ENCODE measurements around the gene IST1. TPM values are rescaled to one million over a fixed set of nuclear protein-coding genes. Genes with fewer than 3 reads are reported as not detected.

The IST1 gene
- total RNA-seq, 1 donor from 2014 or later: 184 TPM

DNA sequence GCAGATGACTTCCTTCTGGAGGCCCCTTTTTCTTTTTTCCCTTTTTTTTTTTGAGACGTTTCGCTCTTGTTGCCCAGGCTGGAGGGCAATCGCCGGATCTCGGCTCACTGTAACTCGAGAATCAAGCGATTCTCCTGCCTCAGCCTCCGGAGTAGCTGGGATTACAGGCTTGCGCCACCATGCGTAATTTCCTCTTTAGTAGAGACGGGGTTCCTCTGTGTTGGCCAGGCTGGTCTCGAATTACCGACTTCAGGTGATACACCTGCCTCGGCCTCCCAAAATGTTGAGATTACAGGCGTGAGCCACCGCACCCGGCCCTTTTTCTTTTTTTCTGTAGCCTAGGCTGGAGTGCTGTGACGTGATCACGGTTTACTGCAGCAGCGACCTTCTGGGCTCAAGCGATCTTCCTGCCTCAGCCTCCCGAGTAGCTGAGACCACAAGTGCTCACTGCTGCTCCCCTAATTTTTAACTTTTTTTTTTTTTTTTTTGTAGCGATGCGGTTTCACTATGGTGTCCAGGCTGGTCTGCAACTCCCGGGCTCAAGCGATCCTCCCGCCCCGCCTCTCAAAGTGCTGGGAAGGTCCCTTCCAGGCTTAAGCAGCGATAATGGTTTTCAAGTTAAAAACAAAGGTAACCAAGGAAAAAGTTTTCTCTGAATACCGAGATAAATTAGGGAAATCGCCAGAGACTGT is 956 bp upstream of the IST1 start:
- Histone ChIP-seq H3K27ac (peak overlapping the region; percentile 95), H3K36me3 (no peaks in the 10 kb centered on the region), H3K4me1 (peaks cover 30% of the 10 kb centered on the region), H3K27me3 (no peaks in the 10 kb centered on the region), H3K9me3 (no peaks in the 10 kb centered on the region), H3K4me3 (peak overlapping the region; percentile 99)
- intact Hi-C loops (cut with DNase I): no loop called here
- ATAC-seq (peak; percentile 27), DNase-seq (peak; percentile 75)
- TF ChIP-seq, protein P1, sequence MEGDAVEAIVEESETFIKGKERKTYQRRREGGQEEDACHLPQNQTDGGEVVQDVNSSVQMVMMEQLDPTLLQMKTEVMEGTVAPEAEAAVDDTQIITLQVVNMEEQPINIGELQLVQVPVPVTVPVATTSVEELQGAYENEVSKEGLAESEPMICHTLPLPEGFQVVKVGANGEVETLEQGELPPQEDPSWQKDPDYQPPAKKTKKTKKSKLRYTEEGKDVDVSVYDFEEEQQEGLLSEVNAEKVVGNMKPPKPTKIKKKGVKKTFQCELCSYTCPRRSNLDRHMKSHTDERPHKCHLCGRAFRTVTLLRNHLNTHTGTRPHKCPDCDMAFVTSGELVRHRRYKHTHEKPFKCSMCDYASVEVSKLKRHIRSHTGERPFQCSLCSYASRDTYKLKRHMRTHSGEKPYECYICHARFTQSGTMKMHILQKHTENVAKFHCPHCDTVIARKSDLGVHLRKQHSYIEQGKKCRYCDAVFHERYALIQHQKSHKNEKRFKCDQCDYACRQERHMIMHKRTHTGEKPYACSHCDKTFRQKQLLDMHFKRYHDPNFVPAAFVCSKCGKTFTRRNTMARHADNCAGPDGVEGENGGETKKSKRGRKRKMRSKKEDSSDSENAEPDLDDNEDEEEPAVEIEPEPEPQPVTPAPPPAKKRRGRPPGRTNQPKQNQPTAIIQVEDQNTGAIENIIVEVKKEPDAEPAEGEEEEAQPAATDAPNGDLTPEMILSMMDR (IDR thresholded peaks at IDR 0.05): no peak

DNA sequence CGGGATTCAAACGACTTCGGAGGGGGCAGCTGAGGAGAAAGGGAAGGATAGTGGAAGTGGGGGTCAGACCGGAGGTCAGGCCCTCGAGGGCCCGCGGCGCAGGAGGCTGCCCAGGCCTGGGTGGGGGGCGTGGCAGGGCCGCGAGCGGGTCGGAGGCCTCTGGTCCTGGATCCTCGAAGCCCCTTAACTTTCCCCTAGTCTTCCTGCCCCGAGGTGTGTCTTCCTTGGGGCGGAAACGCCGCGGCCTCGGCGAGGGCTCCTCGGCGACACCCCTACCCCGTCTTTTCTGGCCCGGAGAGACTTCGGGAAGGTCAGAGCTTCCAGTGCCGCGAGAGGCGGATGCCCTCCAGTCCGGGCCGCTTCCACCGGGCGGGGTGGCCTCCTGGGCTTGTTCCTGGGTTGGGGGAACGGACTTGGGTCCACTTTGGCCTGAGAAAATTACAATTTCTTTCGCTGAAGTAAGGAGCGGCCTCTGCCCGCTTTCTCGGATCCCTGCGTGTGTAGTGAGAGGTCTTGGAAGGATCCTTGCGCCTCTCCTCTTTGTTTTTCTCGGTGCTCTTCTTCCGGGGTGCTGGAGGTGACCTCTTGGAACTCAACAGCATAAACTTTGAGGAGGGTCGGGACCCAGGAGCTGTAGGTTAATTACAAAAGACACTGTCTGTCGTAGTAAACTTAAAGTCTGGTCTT is 491 bp downstream of the IST1 start:
- no peaks in the 10 kb centered on the region for H3K36me3 ChIP-seq
- TF ChIP-seq, protein P1 (IDR thresholded peaks at IDR 0.05): no peak
- H3K9me3 ChIP-seq: no peaks in the 10 kb centered on the region
- no peaks in the 10 kb centered on the region for H3K27me3 ChIP-seq
- H3K4me1 ChIP-seq: peaks cover 35% of the 10 kb centered on the region
- intact Hi-C loops (cut with DNase I): no loop called here
- peak overlapping the region; percentile 95 for H3K27ac ChIP-seq
- H3K4me3 ChIP-seq: peak overlapping the region; percentile 99
- ATAC-seq (peak; percentile 64), DNase-seq (peak; percentile 83)

DNA sequence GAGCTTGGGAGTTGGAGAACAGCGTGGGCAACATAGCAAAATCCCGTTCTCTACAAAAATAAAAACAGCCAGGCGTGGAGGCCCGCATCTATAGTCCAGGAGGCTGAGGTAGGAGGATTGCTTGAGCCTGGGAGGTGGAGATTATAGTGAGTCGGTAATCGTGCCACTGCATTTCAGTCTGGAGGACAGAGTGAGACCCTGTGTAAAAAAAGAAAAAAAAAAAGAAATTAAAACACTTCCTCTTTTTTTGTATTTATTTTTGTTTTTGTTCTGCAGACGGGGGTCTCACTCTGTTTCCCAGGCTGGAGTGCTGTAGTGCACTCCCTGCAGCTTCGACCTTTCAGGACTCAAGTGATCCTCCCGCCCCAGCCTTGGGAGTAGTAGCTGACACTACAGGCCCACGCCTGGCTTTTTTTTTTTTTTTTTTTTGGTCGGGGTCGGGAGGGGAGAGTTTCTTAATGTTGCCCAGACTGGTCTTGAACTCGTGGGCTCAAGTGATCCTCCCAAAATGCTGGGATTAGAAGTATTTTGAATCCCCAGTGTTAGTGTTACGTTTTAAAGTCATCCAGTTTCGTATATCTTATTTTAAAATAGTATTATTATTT is 1.5 kb downstream of the IST1 start:
- Histone ChIP-seq H3K27me3 (no peaks in the 10 kb centered on the region), H3K4me3 (peak overlapping the region; percentile 99), H3K27ac (no peak overlapping the region), H3K9me3 (no peaks in the 10 kb centered on the region), H3K36me3 (no peaks in the 10 kb centered on the region), H3K4me1 (peaks cover 37% of the 10 kb centered on the region)
- no peak for DNase-seq
- intact Hi-C loops (cut with DNase I): no loop called here
- no peak for ATAC-seq
- TF ChIP-seq, protein P1 (IDR thresholded peaks at IDR 0.05): no peak

DNA sequence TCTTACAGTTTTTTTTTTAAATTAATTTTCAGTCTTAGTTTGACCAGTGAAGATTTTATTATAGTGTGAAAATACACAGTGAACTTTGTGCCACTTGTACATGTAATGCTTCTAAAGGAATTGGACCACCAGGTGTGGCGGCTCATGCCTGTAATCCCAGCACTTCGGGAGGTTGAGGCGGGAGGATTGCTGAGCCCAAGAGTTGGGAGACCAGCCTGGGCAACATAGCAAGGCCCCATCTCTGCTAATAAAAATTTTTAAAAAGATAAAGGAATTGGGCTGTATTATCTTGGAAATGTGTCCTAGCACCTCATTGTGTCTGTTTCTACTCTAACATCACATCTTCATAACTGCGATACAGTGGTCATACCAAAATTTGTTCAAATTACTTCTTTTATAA is 3.8 kb downstream of the IST1 start:
- TF ChIP-seq, protein P1 (IDR thresholded peaks at IDR 0.05): no peak
- intact Hi-C loops (cut with DNase I): no loop called here
- Histone ChIP-seq H3K9me3 (no peaks in the 10 kb centered on the region), H3K4me1 (peaks cover 42% of the 10 kb centered on the region), H3K36me3 (no peaks in the 10 kb centered on the region), H3K27ac (no peak overlapping the region), H3K27me3 (no peaks in the 10 kb centered on the region), H3K4me3 (no peak overlapping the region)
- no peak for ATAC-seq
- no peak for DNase-seq

DNA sequence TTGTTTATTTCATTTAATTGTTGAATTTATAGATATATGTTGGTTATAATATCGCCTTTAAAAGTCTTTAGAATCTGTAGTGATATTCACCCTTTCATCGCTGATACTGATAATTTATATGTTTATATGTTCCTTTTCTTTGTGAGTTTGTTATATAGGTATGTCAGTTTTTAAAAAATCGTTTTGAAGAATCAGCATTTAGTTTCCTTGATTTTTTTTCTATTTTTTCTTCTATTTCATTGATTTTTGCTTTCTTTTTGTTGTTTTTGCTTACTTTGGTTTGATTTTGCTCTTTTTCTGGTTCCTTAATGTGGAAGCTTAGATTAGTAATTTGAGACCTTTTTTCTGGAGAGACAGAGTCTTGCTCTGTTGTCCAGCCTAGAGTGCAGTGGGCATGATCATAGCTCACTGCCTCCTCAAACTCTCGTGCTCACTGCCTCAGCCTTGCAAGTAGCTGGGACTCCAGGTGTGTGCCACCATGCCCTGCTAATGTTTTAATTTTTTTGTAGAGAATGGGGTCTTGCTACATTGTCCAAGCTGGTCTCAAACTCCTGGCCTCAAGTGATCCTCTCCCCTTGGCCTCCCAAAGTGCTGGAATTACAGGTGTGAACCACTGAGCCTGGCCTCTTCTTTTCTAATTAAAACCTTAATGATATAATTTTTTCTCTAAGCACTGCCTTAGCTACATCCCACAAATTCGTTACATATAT is 7.5 kb downstream of the IST1 start:
- TF ChIP-seq, protein P1 (IDR thresholded peaks at IDR 0.05): no peak
- peaks cover 31% of the 10 kb centered on the region for H3K4me1 ChIP-seq
- no peaks in the 10 kb centered on the region for H3K27me3 ChIP-seq
- DNase-seq (no peak), ATAC-seq (no peak)
- H3K36me3 ChIP-seq: no peaks in the 10 kb centered on the region
- H3K27ac ChIP-seq: no peak overlapping the region
- intact Hi-C loops (cut with DNase I): no loop called here
- no peaks in the 10 kb centered on the region for H3K9me3 ChIP-seq
- no peak overlapping the region for H3K4me3 ChIP-seq

Measured in upper lobe of right lung (tissue), 1 donor.